HG02840 (cell line): ENCODE measurements around the gene NBEA.
A peak's percentile ranks its signal among the peaks of the same experiment; 100 is the strongest.

Experiments used
- ATAC-seq: cut with Tn5 transposase; IDR thresholded peaks from one replicate; pipeline ENCODE4 v1.9.1; 2021; ENCODE audit warnings: mild to moderate bottlenecking, moderate library complexity, moderate number of reproducible peaks; ENCODE audit not compliant: unreplicated experiment, low FRiP score

Gene NBEA

GRCh38 chr13:35162420-35162819 is 220.3 kb downstream of the NBEA start:
- no peak for ATAC-seq

GRCh38 chr13:35163674-35164073 is 221.6 kb downstream of the NBEA start:
- peak; percentile 61 for ATAC-seq

- peak; percentile 71 for ATAC-seq
Measured at GRCh38 chr13:35164324-35164932, 222.4 kb downstream of the NBEA start.

GRCh38 chr13:35165205-35165604 is 223.1 kb downstream of the NBEA start:
- no peak for ATAC-seq

- no peak for ATAC-seq
Measured at GRCh38 chr13:35179494-35179893, 237.4 kb downstream of the NBEA start.

- no peak for ATAC-seq
Measured at GRCh38 chr13:35179920-35180663, 238.0 kb downstream of the NBEA start.

GRCh38 chr13:35190241-35190640 is 248.2 kb downstream of the NBEA start:
- no peak for ATAC-seq

GRCh38 chr13:35191883-35192282 is 249.8 kb downstream of the NBEA start:
- no peak for ATAC-seq

- ATAC-seq: no peak
Measured at GRCh38 chr13:35198613-35199200, 256.6 kb downstream of the NBEA start.

GRCh38 chr13:35208587-35208986 is 266.5 kb downstream of the NBEA start:
- ATAC-seq: no peak

GRCh38 chr13:35210261-35210660 is 268.2 kb downstream of the NBEA start:
- ATAC-seq: no peak

GRCh38 chr13:35211949-35212348 is 269.9 kb downstream of the NBEA start:
- ATAC-seq: no peak

GRCh38 chr13:35213911-35214310 is 271.8 kb downstream of the NBEA start:
- ATAC-seq: no peak

GRCh38 chr13:35216131-35216530 is 274.1 kb downstream of the NBEA start:
- ATAC-seq: no peak

- ATAC-seq: no peak
Measured at GRCh38 chr13:35219021-35219420, 277.0 kb downstream of the NBEA start.

- no peak for ATAC-seq
Measured at GRCh38 chr13:35225159-35225558, 283.1 kb downstream of the NBEA start.

- ATAC-seq: no peak
Measured at GRCh38 chr13:35225582-35225981, 283.5 kb downstream of the NBEA start.

- ATAC-seq: no peak
Measured at GRCh38 chr13:35228536-35228935, 286.5 kb downstream of the NBEA start.

GRCh38 chr13:35231426-35231825 is 289.4 kb downstream of the NBEA start:
- no peak for ATAC-seq

GRCh38 chr13:35238274-35238673 is 296.2 kb downstream of the NBEA start:
- ATAC-seq: no peak

GRCh38 chr13:35252536-35253205 is 310.6 kb downstream of the NBEA start:
- no peak for ATAC-seq
